GM21390 (cell line): ENCODE results near the gene TOPBP1.
"Not testable (repeated sequence)": the region's sequence is repeated elsewhere in the genome, so short reads cannot be mapped to it uniquely, and the experiment has no call there.

ENCODE experiments used
- ATAC-seq: cut with Tn5 transposase; IDR thresholded peaks from one replicate; pipeline ENCODE4 v1.9.1; 2021; ENCODE audit not compliant: unreplicated experiment

TOPBP1 gene

GRCh38 chr3:133674290-133674919, 12.7 kb upstream of the TOPBP1 start:
- no peak for ATAC-seq

- no peak for ATAC-seq
Measured at GRCh38 chr3:133673746-133674145, 12.0 kb upstream of the TOPBP1 start.

- no peak for ATAC-seq
Measured at GRCh38 chr3:133672461-133672860, 10.7 kb upstream of the TOPBP1 start.

- ATAC-seq: no peak
Measured at GRCh38 chr3:133670525-133670995, 8.8 kb upstream of the TOPBP1 start.

GRCh38 chr3:133669949-133670524, 8.3 kb upstream of the TOPBP1 start:
- ATAC-seq: no peak

GRCh38 chr3:133667118-133667517, 5.4 kb upstream of the TOPBP1 start:
- no peak for ATAC-seq

GRCh38 chr3:133665188-133665587, 3.4 kb upstream of the TOPBP1 start:
- ATAC-seq: not testable (repeated sequence)

- ATAC-seq: peak; percentile 57
Measured at GRCh38 chr3:133663569-133664313, 2.0 kb upstream of the TOPBP1 start.

- peak; percentile 40 for ATAC-seq
Measured at GRCh38 chr3:133662278-133662651, 524 bp upstream of the TOPBP1 start.

- no peak for ATAC-seq
Measured at GRCh38 chr3:133659806-133660205, 1.9 kb downstream of the TOPBP1 start.

GRCh38 chr3:133655731-133656515, 5.8 kb downstream of the TOPBP1 start:
- no peak for ATAC-seq

GRCh38 chr3:133649486-133650068, 12.2 kb downstream of the TOPBP1 start:
- ATAC-seq: no peak

- ATAC-seq: no peak
Measured at GRCh38 chr3:133644768-133645167, 17.0 kb downstream of the TOPBP1 start.

- ATAC-seq: no peak
Measured at GRCh38 chr3:133643611-133644010, 18.1 kb downstream of the TOPBP1 start.

GRCh38 chr3:133641254-133641653, 20.5 kb downstream of the TOPBP1 start:
- no peak for ATAC-seq

- ATAC-seq: no peak
Measured at GRCh38 chr3:133633439-133633838, 28.3 kb downstream of the TOPBP1 start.

- ATAC-seq: no peak
Measured at GRCh38 chr3:133629146-133629545, 32.6 kb downstream of the TOPBP1 start.

GRCh38 chr3:133627789-133628188, 34.0 kb downstream of the TOPBP1 start:
- no peak for ATAC-seq

- peak; percentile 99 for ATAC-seq
Measured at GRCh38 chr3:133620066-133620784, 41.5 kb downstream of the TOPBP1 start.

GRCh38 chr3:133611534-133611933, 50.2 kb downstream of the TOPBP1 start:
- no peak for ATAC-seq
